GM21381 (cell line): ENCODE results near the gene RMC1.

ENCODE experiments used
- ATAC-seq: cut with Tn5 transposase; IDR thresholded peaks from one replicate; pipeline ENCODE4 v1.9.1; 2021; ENCODE audit warnings: mild to moderate bottlenecking, moderate library complexity; ENCODE audit not compliant: unreplicated experiment

The RMC1 gene

GRCh38 chr18:23580677-23581367, 77.5 kb downstream of the RMC1 start:
- no peak for ATAC-seq
